ENCODE measurements around the gene SLC1A7. TPM values are rescaled to one million over a fixed set of nuclear protein-coding genes. Genes with fewer than 3 reads are reported as not detected.

The SLC1A7 gene
- total RNA-seq, result not detected in 2 replicates
- polyA plus RNA-seq, result 0.46 TPM in 1 of 2 replicates, not detected in the other

GRCh38 chr1:53142226-53142853 is at the start of gene SLC1A7:
SLC1A7 (minus strand) TSS chr1:53142638; CDS start chr1:53142449, 189 bp downstream.
- Histone ChIP-seq H4K20me1 (ENCODE audit: insufficient read depth, poor library complexity, severe bottlenecking) (no peaks in the 10 kb centered on the region), H3K4me2 (no peak within 1 kb of the TSS), H3K4me1 (ENCODE audit: insufficient read depth) (peaks cover 21% of the 10 kb centered on the region), H3K36me3 (replicated peaks; ENCODE audit: insufficient read depth, low read depth) (no peaks in the 10 kb centered on the region), H3K79me2 (no peaks in the 10 kb centered on the region), H3K27ac (no peak within 1 kb of the TSS), H3K9me2 (replicated peaks; ENCODE audit: insufficient read depth) (no peaks in the 10 kb centered on the region), H2AFZ (no peak within 1 kb of the TSS), H3K9me3 (ENCODE audit: low read depth) (peaks cover 6% of the 10 kb centered on the region), H3K27me3 (no peaks in the 10 kb centered on the region), H3K4me3 (no peak within 1 kb of the TSS)
- WGBS (ENCODE audit: low lambda C conversion rate, missing lambda C conversion rate), result 92% methylated on average over 21 of the region's 21 CpGs
- no peak for DNase-seq (ENCODE audit: low spot score)
- TF ChIP-seq EZH2phosphoT487 (IDR thresholded peaks at IDR 0.05; ENCODE audit: low read depth, severe bottlenecking, unreplicated experiment), result no peak
- no peak for TF ChIP-seq CTCF (IDR thresholded peaks at IDR 0.05; ENCODE audit: poor library complexity)
- no peak for TF ChIP-seq EZH2 (IDR thresholded peaks at IDR 0.05; ENCODE audit: borderline replicate concordance)

GRCh38 chr1:53190210-53190611 is 47.8 kb upstream of the SLC1A7 start:
- Histone ChIP-seq H3K27ac (no peak overlapping the region), H3K9me2 (replicated peaks; ENCODE audit: insufficient read depth) (no peaks in the 10 kb centered on the region), H3K4me1 (ENCODE audit: insufficient read depth) (peaks cover 2% of the 10 kb centered on the region), H3K27me3 (no peaks in the 10 kb centered on the region), H3K4me3 (no peak overlapping the region), H2AFZ (no peak overlapping the region), H3K79me2 (no peaks in the 10 kb centered on the region), H3K36me3 (replicated peaks; ENCODE audit: insufficient read depth, low read depth) (no peaks in the 10 kb centered on the region), H3K4me2 (no peak overlapping the region), H4K20me1 (ENCODE audit: insufficient read depth, poor library complexity, severe bottlenecking) (no peaks in the 10 kb centered on the region), H3K9me3 (ENCODE audit: low read depth) (no peaks in the 10 kb centered on the region)
- no peak for DNase-seq (ENCODE audit: low spot score)
- 83% methylated on average over 10 of the region's 10 CpGs for WGBS (ENCODE audit: low lambda C conversion rate, missing lambda C conversion rate)
- TF ChIP-seq EZH2 (IDR thresholded peaks at IDR 0.05; ENCODE audit: borderline replicate concordance), result no peak
- no peak for TF ChIP-seq CTCF (IDR thresholded peaks at IDR 0.05; ENCODE audit: poor library complexity)
- no peak for TF ChIP-seq EZH2phosphoT487 (IDR thresholded peaks at IDR 0.05; ENCODE audit: low read depth, severe bottlenecking, unreplicated experiment)

GRCh38 chr1:53189061-53189460 is 46.6 kb upstream of the SLC1A7 start:
- H3K9me3 ChIP-seq (ENCODE audit: low read depth), result no peaks in the 10 kb centered on the region
- no peak overlapping the region for H3K4me3 ChIP-seq
- peaks cover 13% of the 10 kb centered on the region for H3K4me1 ChIP-seq (ENCODE audit: insufficient read depth)
- no peak overlapping the region for H3K4me2 ChIP-seq
- H4K20me1 ChIP-seq (ENCODE audit: insufficient read depth, poor library complexity, severe bottlenecking), result no peaks in the 10 kb centered on the region
- no peaks in the 10 kb centered on the region for H3K36me3 ChIP-seq (replicated peaks; ENCODE audit: insufficient read depth, low read depth)
- H2AFZ ChIP-seq, result no peak overlapping the region
- DNase-seq (ENCODE audit: low spot score), result no peak
- no peak for TF ChIP-seq EZH2phosphoT487 (IDR thresholded peaks at IDR 0.05; ENCODE audit: low read depth, severe bottlenecking, unreplicated experiment)
- H3K79me2 ChIP-seq, result no peaks in the 10 kb centered on the region
- WGBS (ENCODE audit: low lambda C conversion rate, missing lambda C conversion rate), result 15% methylated on average over 5 of the region's 5 CpGs
- H3K9me2 ChIP-seq (replicated peaks; ENCODE audit: insufficient read depth), result no peaks in the 10 kb centered on the region
- no peak overlapping the region for H3K27ac ChIP-seq
- no peaks in the 10 kb centered on the region for H3K27me3 ChIP-seq

- no peak overlapping the region for H2AFZ ChIP-seq
- DNase-seq (ENCODE audit: low spot score), result no peak
- 92% methylated on average over 4 of the region's 4 CpGs for WGBS (ENCODE audit: low lambda C conversion rate, missing lambda C conversion rate)
- H3K27ac ChIP-seq, result no peak overlapping the region
- no peaks in the 10 kb centered on the region for H3K9me2 ChIP-seq (replicated peaks; ENCODE audit: insufficient read depth)
- peaks cover 20% of the 10 kb centered on the region for H3K4me1 ChIP-seq (ENCODE audit: insufficient read depth)
- TF ChIP-seq CTCF (IDR thresholded peaks at IDR 0.05; ENCODE audit: poor library complexity), result no peak
- no peak for TF ChIP-seq EZH2phosphoT487 (IDR thresholded peaks at IDR 0.05; ENCODE audit: low read depth, severe bottlenecking, unreplicated experiment)
- TF ChIP-seq EZH2 (IDR thresholded peaks at IDR 0.05; ENCODE audit: borderline replicate concordance), result no peak
- H4K20me1 ChIP-seq (ENCODE audit: insufficient read depth, poor library complexity, severe bottlenecking), result no peaks in the 10 kb centered on the region
- H3K9me3 ChIP-seq (ENCODE audit: low read depth), result no peaks in the 10 kb centered on the region
- no peaks in the 10 kb centered on the region for H3K79me2 ChIP-seq
- no peaks in the 10 kb centered on the region for H3K27me3 ChIP-seq
- H3K36me3 ChIP-seq (replicated peaks; ENCODE audit: insufficient read depth, low read depth), result no peaks in the 10 kb centered on the region
- H3K4me2 ChIP-seq, result no peak overlapping the region
- no peak overlapping the region for H3K4me3 ChIP-seq
Measured at GRCh38 chr1:53188099-53188498, 45.7 kb upstream of the SLC1A7 start.
